Measurements from ENCODE around the gene ZBTB44.

The ZBTB44 gene

DNA sequence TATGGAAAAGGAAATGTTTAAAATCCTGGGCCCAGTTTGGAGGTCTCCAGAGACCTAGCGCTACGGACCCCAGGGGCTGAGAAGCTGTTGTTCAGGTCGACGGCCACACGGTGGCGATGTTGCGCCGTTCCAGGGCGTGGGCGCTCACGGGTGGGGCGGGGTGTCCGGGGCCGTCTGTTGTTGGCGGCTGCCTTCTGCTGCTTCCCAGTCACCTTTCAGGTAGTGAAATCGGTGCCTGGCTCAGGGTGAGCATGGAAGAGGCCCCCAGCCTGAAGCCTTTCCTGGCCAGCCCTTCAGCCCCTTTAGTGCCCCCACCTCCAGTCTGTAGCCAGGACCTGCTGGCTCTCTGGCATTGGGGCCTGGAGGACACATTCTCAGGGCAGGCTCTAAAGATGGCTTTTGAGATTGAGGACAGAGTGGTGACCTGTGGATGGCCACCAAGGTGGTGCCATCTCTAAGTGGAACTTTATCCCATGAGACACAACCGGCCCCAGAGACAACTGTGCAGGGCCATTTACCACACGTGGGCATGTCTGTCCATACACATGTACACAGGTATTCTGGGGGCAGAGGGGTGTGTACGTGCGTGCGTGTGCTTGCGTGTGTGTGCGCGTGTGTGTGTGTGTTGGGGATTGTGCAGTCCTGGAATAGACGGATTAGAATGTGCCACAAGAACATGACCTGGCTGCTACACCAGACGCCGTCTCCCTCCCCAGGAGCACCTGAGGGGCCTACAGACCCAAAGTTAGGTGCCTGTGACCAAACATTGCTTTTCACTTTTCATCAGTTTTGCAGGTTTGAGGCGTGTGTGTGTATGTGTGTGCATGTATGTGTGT lies 101.4 kb downstream of the ZBTB44 start:
- peak; percentile 71 for DNase-seq

DNA sequence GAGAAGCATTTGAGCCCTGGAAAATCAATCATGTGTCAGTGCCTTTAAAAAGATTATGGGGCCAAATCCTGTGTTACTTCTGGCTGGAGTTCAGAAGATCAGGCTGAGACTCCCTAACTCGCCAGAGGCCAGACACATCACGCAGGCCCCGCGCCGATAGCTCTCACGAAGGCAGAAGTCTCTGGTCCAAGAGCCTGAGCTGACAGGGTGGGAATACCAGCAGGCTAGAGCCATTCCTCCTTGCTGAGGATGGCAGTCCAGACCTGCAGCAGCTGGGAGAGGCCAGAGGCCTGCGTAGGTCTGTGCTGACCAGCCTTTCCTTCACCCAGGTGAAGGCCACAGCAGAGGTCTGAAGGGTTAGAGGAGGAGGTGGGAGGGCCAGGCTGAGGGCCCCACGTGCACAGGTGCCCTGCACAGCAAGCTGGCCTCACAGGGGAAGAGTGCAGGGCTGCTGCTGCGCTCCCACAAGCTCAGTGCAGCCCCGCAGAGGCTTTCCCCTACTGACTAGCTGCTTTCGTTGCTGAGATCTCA lies 102.2 kb downstream of the ZBTB44 start:
- DNase-seq, result peak; percentile 2

DNA sequence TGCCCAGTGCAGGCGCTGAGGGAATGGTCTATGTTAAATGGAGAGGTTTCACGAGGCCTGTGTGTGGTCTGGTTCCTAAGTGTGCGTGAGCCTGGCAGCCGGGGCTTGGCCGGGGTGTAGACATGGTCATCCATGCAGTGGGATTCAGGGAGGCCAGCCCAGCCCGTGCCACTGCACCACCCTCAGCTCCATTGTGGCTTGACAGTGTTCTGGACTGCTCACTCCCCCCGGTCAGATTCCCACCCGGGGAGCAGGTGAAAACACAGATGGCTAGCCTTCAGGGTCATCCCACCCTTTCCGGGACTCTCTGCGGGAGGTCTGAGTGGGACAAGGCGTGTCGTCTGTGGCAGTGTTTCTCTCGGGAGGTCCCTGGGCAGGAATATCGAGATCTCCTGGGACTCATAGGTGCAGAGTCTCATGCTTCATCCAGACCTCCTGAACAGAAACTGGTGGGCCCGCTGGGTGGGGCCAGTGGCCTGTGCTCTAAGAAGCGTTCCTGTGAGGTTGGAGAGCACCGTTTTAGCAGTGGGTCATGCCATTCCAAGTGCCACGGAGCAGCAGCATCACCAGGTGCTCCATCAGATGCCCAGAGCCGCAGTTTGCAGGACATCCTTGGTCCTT lies 102.8 kb downstream of the ZBTB44 start:
- DNase-seq, result peak; percentile 2

GRCh38 chr11:130211144-130211543 lies 103.6 kb downstream of the ZBTB44 start:
- no peak for DNase-seq

- DNase-seq, result peak; percentile 1
Observed at GRCh38 chr11:130209954-130210854, 104.5 kb downstream of the ZBTB44 start.

GRCh38 chr11:130209128-130209932 lies 105.4 kb downstream of the ZBTB44 start:
- no peak for DNase-seq

DNA sequence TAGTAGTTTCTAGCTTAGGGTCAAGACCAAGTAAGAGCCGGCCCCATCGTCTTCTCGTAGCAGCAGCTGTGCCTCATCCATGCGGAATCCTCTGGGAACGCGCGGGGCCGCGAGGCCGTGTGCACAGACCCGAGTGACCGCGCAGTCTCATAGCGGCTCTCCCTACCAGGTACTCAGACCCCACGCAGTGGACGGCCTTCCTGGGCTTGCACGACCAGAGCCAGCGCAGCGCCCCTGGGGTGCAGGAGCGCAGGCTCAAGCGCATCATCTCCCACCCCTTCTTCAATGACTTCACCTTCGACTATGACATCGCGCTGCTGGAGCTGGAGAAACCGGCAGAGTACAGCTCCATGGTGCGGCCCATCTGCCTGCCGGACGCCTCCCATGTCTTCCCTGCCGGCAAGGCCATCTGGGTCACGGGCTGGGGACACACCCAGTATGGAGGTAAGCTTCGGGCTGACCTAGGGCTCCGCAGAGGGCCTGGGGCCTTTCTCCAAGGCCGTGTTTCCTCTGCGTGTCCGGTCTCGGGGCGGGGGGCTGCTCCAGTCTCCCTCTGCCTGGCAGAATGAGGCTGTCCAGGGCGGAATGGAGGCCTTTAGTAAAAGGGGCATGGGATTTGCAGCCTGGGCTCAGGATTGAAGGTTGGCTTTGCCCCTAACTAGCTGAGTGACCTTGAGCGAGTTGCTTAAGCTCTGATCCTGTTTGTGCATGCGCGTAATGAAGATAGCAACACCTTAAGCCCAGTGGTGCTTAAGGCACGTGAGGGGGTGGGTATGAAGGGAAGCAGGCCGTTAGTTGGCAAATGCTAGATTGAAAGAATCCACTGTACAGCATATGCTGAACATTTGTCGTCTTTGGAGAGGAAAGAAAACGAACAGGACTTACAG lies 106.2 kb downstream of the ZBTB44 start:
- DNase-seq, result no peak

DNA sequence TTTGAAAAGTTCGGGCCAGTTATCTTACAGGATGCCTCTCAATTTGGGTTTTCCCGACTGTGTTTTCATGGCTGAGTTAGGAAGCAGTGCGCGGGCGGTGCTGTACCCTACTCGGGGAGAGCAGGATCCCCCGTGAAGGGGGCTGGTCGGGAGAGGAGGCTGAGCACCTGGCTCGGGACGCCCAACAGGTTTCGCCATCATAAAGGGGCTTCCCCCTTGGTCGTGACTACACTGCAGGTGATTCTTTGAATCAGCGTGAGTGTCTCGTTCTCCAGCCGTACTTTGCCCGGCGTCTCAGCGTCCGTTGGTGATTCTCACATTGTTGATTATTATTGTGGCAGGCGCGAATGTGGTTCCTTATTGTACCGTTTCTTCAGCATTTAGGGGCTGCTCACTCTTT lies 108.6 kb downstream of the ZBTB44 start:
- no peak for DNase-seq

- no peak for DNase-seq
Observed at GRCh38 chr11:130204703-130205095, 110.0 kb downstream of the ZBTB44 start.

GRCh38 chr11:130203766-130204702 lies 110.7 kb downstream of the ZBTB44 start:
- DNase-seq, result no peak

DNA sequence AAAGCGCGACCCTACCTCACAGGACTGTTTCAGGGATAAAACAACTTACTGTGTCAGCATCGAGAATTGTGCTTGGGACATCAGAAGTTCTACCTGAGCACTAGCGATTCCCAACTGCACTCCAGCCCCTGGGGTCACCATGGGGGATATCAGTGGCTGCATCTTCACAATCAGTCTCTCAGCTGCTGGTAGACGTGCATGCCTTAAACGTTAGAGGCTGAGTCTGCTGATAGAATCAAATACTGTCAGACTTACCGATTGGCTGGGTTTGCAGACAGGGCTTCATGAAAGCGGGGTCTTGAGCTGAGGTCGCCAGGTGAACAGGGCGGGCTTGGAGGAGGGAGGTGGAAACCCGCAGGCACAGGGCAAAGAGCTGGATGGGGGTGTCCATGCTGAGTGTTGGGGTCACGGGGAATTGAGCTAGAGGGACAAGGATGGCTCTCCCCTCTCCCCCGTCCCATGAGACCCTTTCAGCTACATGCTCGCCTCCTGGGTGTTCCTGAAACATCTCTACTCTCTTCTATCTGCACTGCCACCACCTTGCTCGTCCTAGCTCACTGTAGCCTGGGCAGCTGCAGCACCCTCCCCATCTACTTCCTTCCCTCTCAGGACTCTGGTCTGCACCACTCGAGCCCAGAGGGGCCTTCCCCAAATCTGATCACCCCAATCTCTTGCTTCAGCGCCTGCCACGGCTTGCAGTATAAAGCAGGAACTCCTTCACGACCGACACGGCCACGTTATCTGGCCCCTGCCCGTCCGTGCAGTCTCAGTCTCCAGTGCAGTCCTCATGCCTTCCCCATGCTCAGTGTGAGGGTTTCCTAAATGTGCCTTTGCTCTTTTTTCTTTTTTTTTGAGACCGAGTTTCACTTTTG lies 111.7 kb downstream of the ZBTB44 start:
- no peak for DNase-seq

DNA sequence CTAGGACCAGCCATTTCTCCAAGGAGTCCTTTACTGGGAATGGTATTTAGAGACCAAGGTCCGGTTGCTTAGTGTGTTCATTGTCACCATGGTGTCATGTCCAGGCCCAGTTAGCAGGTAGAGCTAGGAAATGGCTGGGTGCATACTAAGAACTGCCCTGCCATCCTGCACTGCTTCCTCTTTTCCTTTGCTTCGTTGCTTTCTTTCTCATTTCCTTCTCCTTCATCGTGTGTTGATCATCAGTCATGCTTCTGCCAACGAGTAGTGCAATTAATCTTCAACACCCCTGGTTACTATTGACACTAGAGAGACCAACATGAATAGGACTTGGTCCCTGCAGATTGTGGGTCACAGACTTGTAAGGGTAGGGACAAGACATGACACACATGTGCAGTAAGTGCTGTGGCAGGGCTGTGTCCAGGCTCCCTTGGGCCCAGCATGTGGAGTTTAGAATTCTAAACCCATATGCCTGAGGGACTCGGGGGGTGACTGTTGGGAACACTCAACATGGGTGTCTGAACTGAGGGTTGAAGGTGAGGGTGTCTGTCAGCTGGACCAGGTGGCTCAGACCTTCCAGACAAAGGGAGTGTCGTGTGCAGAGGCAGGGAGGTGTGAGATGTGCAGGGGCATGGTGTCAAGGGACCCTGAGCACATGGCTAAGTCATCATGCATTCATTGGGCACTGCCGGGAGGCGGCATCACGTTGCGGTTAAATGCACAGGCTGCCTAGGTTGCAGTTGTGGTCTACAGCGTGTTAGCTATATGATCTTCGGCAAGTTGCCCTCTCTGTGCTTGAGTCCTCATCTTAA lies 112.5 kb downstream of the ZBTB44 start:
- DNase-seq, result no peak

GRCh38 chr11:130201026-130201425 lies 113.7 kb downstream of the ZBTB44 start:
- DNase-seq, result no peak

GRCh38 chr11:130199792-130200191 lies 114.9 kb downstream of the ZBTB44 start:
- no peak for DNase-seq

- DNase-seq, result no peak
Observed at GRCh38 chr11:130198964-130199363, 115.8 kb downstream of the ZBTB44 start.

DNA sequence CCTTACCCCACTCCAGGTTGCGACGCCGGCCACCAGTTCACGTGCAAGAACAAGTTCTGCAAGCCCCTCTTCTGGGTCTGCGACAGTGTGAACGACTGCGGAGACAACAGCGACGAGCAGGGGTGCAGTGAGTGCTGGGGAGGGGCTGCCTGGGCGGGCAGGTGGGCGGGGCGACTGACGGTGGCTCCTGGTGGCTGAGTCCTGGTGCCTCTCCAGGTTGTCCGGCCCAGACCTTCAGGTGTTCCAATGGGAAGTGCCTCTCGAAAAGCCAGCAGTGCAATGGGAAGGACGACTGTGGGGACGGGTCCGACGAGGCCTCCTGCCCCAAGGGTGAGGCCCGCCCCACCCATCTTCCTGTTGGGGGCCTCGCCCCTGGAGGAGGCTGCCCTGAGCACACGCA lies 116.4 kb downstream of the ZBTB44 start:
- no peak for DNase-seq

GRCh38 chr11:130197386-130198035 lies 117.2 kb downstream of the ZBTB44 start:
- DNase-seq, result no peak
